RWPE1 (cell line): ENCODE measurements around the gene RTN4IP1.

Experiments
- CTCF ChIA-PET: fragments of 350-600 bp; sonication (Branson Sonifier 250); formaldehyde crosslinking; extraction: SDS; loops from one replicate; lab custom pipeline; 2021; lab: Yijun Ruan, JAX
- POLR2A ChIA-PET: fragments of 400-600 bp; formaldehyde crosslinking; extraction: SDS; loops from one replicate; lab custom pipeline; 2020; ENCODE audit warnings: antibody characterized with exemption; ENCODE audit not compliant: low non-redundant PET; lab: Yijun Ruan, JAX
- DNase-seq: peaks from one replicate; pipeline ENCODE4 v3.0.0; 2012; ENCODE audit warnings: low spot score
- H3K27ac ChIP-seq: fragments of 450-650 bp; 2 replicates; pipeline ENCODE4 v1.5.1; 2017
- CTCF ChIP-seq: fragments of 450-650 bp; conservative IDR thresholded peaks from 2 replicates; pipeline ENCODE4 v1.5.1; 2017; ENCODE audit warnings: low read depth, mild to moderate bottlenecking

Gene RTN4IP1

GRCh38 chr6:106527117-106527516 lies 102.2 kb downstream of the RTN4IP1 start:
- no peak for DNase-seq
- ChIA-PET CTCF (interaction anchor here (0.6 kb wide), 1 partner anchor 68 kb away, joined by 3 read pairs; no protein-coding TSS in a partner anchor), POLR2A (interaction anchor here (0.7 kb wide), 1 partner anchor 14 kb away, joined by 5 read pairs; no protein-coding TSS in a partner anchor)
- no peak for TF ChIP-seq CTCF
- H3K27ac ChIP-seq, result peak overlapping the region; percentile 80

- TF ChIP-seq CTCF, result no peak
- no peak for DNase-seq
- ChIA-PET POLR2A (no interaction called here), CTCF (interaction anchor here (0.8 to 1.0 kb wide), 2 partner anchors 14 to 21 kb away, joined by 3 to 4 read pairs; no protein-coding TSS in a partner anchor)
- no peak overlapping the region for H3K27ac ChIP-seq
Observed at GRCh38 chr6:106525882-106526275, 103.4 kb downstream of the RTN4IP1 start.

GRCh38 chr6:106525107-106525881 lies 104.0 kb downstream of the RTN4IP1 start:
- TF ChIP-seq CTCF, result no peak
- DNase-seq, result no peak
- no peak overlapping the region for H3K27ac ChIP-seq
- ChIA-PET CTCF (interaction anchor here (0.8 to 1.0 kb wide), 2 partner anchors 13 to 22 kb away, joined by 3 to 4 read pairs; no protein-coding TSS in a partner anchor), POLR2A (no interaction called here)

GRCh38 chr6:106522562-106523250 lies 106.6 kb downstream of the RTN4IP1 start:
- no peak for TF ChIP-seq CTCF
- H3K27ac ChIP-seq, result no peak overlapping the region
- DNase-seq, result no peak
- ChIA-PET CTCF (no interaction called here), POLR2A (no interaction called here)
